Stimulated activated CD4-positive, alpha-beta T cell treated with anti-CD3 and anti-CD28 coated beads, Interleukin-15, amount 100 ng/mL, for 24 hours (primary cell): ENCODE results near the gene SNUPN.
A peak's percentile ranks its signal among the peaks of the same experiment; 100 is the strongest.
"Not testable (repeated sequence)": the region's sequence is repeated elsewhere in the genome, so short reads cannot be mapped to it uniquely, and the experiment has no call there.

Source experiments
- DNase-seq: peaks from one replicate; pipeline ENCODE4 v3.0.0-alpha.2; 2020

The SNUPN gene

DNA sequence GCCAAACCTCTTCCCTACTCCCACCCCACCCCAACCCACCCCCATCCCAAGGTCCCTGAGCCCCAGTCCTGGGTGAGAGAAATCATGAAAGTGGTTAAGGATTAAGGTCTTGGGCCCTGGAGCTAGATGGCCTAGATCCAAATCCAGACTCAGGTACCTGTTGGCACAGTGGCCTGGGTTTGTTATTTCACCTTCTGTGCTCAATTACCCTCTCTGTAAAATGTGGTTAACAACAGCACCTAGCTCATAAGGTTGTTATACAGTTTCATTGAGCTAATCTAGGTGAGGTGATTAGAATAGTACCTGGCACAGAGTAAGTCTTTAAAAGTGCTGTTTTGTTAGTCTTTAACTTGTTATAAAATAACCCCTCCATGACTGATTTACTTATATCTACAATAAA, 6.4 kb upstream of the SNUPN start:
- no peak for DNase-seq

DNA sequence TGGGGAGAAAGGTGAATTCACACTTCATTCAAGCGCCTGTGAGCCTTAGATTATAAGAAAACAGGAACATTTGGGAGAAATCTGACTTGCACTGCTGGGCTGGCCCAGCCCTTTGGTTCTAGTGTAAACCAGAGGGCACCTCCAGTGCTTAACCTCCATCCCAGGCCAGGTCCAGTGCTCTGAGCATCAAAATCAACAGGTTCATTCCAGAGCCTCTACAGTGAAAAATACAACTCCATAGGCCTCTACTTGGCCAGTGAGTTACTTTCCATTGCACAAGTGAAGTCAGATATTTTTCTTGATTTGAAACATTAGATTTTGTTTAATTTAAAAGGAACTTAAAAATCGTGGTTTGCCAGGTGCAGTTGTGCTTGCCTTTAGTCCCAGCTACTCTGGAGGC, 3.0 kb downstream of the SNUPN start:
- no peak for DNase-seq

DNA sequence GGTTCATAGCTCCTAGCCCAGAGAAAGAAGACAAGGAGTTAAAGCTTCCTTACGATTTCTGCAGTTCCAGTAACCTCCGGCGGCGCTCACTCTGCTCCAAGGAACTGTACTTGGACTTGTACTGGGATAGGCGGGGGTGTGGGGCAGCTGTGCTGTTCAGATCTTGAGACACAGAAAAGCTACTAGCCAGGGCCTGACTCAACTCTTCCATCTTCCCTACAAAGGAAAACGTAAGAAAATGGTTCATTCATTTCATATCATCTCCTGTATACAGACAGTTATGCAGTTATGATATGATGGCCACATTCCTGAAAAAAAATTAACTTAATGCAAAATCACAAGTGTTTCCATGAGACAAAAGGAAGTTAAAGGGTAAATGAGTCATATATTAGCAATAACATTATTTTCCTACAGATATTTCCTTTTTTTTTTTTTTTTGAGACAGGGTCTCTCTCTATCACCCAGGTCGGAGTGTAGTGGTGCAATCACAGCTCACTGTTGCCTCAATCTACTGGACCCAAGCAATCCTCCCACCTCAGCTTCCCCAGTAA, 4.6 kb downstream of the SNUPN start:
- DNase-seq: peak; percentile 49

DNA sequence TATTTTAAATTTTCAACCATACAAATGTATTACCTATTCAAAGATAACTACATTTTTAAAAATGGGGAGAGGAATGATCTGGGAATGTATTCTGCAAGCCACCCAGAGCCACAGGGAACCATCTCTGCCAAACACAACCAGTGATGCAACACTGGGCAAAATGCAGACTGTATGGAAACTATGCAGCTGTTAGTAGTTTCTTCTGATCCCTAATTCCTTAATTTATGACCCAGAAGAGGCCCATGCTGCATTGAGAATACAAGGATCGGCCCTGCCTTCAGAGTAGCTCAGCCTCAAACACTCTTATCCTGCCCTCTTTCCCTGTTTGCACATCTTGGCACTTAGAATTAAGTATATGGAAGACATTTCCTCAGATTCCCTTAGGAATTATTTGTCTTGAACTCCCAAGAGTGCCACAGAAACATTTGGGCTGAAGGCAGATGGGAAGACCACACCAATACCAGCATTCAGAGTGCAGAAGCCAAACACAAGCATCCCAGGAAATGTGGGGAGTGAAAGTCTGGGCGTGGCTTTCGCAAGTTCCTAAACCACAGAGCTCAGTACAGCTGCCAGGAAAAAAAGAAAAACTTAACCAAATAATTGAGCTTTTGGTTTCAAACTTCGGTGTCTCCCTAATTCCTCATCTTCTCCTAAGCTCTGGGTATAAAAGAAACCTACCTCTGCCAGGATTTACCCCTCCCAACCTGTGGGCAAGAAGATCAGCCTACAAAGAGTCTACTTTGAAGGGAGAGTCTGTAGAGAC, 5.3 kb downstream of the SNUPN start:
- no peak for DNase-seq

DNA sequence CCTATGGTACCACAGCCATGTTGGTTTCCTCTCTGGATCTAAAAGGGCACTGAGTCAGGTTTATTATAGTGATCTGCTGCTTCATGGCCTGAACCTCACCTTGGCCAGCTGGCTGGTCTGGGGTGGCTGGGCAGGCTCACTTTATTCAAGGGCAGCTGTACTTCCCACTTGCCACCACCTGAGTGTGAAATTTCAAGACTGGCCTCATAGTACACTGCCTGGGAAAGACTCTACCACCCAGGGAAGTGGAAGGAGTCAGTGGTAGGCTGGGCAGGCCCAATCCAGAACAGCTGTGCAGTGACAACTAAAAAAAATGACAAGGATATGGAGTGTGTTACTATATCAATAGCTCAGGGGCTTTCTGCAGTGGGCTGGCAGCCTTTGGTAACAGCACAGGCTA, 8.8 kb downstream of the SNUPN start:
- no peak for DNase-seq

DNA sequence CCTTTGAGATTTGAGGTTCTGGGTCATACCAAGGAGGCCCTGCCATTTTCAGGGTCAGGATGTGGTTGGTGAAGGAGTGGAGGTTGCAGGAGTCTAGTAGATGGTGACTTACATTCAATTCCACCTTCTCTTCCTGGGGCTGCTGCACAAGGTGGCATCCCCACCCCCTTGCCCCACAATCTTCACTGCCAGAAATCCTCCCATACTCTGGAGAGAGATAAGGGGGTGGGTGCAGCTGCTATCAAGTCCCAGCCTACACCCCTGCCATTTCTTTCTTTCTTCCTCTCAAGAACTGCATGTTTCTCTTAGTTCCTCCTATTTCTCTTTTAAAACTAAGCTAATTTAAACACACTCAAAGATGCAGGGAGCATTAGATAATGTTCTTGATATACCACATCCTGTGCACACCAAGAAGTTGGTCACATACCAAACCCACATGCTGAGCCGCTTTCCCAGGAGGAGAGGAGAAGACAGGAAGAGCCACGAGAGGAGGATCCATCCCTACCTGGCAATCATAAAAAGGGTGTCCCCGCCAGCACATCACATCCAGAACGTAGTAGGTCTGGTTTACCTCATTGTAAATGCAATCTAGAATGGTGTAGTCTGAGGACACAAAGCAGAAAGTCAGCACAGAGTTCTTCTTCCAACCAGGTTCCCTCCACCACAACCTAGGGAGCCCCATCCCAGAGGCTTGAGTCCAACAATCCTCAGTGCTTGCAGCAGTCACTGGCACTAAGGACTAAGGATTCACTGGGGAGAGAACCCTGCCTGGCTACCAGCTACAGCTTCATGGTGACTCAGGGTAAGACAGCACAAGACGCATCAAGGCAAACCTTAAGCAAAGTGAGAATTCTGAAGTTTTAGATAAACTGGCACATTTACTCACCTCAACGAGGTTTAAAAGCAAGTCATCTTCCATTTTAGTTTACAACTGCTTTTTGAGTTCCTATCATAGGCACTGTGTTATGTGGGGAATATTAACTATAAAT, 18.5 kb downstream of the SNUPN start:
- DNase-seq: no peak

DNA sequence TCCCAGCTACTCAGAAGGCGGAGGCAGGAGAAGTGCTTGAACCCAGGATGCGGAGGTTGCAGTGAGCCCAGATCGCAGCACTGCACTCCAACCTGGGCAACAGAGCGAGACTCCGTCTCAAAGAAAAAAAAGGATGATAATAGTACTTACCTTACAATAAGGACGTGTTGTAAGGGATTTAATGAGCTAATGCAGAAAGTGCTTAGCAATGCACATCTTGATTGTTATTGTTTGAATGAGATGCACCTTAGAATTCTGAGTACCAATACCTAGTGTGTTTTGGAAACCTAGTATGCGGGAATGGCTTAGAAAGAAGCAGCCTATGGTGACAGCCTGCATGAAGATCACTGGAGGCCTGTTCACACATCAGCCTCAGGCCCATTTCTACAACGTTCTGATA, 19.5 kb downstream of the SNUPN start:
- no peak for DNase-seq

DNA sequence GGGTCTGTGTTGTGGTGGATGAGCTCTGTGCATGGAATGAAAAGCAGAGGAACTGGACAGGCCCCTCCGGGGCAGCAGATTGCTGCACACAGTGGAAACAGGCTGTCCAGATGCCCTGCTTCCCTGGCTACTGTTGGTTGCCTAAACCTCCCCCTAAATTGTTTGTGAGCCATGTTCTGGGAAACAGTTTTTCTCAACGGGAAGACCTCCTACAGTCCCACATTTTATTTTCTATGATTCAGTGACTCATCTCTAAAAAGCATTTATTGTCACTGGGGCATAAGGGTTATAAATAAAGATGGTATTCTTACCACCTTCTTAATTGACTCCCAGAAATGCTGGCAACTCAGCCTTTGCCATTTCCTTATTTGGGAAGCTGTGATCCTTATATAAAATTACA, 26.1 kb downstream of the SNUPN start:
- no peak for DNase-seq

DNA sequence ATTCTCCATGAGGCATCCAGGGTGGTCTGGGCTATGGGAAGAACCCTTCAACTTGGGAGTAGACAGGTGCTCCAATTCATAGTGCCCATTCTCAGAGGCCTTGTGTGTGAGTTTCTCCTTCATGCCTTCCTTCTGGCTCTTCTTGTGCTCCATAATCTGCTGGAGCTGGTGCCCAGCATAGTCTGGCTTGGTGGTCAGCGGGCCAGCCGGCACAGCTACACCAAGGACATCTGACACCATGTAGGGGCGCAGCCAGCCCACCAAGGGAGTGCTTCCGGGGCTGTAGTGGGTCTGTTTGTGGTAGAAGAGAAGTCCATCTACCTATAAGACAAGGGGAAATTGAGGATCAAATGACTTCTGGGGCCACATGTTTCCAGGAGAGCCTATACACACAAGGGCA, 27.2 kb downstream of the SNUPN start:
- DNase-seq: no peak

DNA sequence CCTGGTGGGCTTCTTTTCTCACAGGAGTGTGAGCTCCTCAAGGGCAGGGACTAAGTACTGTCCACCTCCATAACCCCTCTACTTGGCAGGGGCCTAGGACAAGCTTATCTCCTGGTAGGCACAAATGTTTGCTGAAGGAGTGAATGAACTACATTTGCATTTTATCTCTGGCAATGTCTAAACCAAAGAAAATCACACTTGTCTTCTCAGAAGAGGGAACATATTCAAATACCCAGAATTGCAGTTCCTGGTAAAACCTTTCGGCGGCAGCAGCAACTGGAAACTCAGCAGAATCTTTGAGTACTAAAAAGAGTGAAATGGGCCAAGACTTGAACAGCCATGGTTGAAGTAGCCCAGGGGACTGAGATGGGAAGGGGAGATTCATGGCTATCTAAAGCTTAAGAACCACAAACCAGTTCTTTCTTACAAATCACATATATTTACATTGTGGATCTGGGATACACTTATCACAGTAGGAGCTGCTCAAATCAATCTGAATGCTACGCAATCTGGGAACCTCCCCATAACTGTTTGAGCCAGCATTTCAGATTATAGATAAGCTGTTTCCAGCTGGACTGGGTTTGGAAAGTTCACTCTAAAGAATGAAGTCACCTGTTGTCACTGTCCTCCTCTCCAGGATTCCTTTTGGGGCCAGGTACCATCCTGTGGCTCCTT, 27.7 kb downstream of the SNUPN start:
- DNase-seq: peak; percentile 35

DNA sequence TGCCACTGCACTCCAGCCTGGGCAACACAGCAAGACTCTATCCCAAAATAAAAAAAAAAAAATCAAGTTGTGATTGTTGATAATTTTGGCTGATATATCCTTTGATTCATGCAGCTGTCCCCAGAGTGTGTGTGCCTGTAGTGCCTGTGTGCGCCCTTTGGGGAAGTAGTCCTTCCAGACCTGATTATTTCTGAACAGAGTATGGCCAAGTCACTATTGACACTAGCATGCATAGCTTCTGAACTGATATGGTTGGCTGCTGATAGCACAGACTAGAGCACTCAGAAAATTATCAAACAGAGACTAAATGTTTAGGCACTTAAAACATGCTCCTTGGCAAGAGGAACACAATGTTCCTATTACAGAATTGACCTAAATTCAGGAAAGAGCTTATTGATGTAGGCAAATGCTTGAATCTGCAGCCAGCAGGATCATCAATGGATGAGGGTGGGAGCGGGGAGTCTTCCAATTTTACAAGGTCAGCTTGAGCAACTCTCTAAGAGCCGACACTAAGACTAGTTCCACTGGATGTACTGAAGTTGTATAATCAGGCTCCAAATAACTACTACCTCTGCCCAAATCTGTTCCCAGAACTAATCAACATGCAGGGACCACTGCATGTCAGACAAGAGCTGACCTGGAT, 28.7 kb downstream of the SNUPN start:
- DNase-seq: no peak

DNA sequence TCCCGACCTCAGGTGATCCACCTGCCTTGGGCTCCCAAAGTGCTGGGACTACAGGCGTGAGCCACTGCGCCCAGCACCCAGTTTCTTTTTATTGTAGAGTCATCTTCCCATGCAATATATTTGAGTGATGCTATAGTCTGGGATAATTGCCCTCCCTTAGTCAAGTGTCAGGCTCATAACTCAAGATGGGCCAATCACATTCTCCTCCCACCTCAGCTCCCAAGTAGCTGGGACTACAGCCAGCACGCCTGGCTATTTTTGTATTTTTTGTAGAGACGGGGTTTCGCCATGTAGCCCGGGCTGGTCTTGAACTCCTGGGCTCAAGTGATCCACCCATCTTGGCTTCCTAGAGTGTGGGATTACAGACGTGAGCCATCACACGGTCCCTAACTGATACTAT, 31.2 kb downstream of the SNUPN start:
- DNase-seq: no peak

DNA sequence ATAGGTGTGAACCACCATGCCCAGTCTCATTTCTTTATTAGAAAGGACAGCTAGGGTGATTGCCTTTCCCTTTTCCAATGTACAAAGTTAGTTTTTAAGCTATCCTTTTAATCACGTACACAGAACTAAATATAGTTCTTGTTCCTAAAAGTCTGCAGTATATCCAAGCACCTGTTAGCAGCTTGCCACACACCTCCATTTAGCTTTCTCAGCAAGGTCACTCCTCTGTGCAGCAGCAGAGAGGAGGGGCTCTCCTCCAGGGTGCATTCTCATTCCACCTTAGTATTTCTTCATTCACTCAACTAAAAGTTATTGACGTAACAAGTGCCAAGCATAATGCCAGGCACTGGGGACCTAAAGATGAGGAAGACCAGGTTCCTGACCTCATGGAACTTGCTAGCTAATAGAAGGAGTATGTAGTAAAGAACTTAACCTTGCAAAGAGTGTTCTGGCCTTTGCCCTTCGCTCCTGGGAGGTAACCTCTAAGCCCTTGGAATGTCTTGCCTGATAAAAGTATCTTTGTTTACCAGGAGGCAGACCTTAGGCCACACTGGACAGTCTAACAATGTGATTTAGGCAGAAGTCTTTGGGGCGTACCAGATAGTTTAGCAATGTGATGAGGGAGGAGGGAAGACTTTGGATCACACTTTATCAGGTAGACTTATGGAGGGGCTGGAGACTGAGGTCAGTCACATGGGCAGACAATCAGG, 33.7 kb downstream of the SNUPN start:
- no peak for DNase-seq

DNA sequence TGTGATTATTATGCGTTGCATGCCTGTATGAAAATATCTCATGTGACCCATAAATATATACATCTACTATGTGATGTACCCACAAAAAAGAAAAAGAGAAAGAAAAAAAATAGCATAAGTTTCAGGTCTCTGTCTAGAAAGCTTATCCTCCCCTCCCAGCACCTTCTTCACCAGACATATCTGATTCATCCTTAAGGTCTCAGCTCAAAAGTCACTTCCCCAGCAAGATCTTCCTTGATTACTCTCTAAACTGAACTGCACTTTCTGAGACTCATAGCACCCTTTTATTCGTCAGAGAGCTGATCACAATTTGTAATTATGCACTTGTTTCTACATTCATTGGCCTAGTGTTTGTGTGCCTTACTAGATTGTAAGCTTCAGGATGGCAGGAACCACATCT, 35.3 kb downstream of the SNUPN start:
- no peak for DNase-seq

DNA sequence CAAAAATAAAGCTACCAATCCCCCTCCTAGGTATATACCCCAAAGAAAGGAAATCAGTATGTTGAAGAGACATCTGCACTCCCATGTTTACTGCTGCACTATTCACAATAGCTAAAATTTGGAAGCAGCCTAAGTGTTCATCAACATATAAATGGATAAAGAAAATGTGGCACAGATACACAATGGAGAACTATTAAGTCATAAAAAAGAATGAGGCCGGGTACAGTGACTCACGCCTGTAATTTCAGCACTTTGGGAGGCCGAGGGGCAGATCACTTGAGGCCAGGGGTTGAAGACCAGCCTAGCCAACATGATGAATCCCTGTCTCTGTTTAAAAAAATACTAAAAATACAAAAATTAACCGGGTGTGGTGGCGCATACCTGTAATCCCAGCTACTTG, 36.5 kb downstream of the SNUPN start:
- no peak for DNase-seq

DNA sequence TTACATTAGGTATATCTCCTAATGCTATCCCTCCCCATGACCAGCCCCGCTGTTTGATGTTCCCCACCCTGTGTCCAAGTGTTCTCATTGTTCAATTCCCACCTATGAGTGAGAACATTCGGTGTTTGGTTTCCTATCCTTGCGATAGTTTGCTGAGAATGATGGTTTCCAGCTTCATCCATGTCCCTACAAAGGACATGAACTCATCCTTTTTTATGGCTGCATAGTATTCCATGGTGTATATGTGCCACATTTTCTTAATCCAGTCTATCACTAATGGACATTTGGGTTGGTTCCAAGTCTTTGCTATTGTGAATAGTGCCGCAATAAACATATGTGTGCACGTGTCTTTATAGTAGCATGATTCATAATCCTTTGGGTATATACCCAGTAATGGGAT, 39.1 kb downstream of the SNUPN start:
- DNase-seq: not testable (repeated sequence)

DNA sequence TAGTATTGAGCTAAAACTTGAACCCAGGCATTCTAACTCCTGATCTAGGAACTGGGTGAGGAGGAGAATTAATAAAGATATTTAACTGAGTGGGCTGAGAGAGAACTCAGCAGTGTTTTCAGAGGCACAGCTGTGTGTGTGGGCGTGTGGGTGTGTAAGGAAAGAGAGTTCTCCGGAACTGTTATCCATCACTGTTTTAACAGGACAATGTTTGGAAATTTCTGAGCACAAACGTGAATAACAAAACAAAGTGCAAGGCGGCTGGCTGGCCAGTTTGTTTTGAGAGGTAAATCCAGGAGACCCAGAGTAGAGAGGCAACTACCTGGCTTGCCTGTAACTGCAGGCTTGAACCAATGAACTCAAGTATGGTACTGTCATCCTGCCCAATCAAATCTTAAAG, 41.4 kb downstream of the SNUPN start:
- no peak for DNase-seq

DNA sequence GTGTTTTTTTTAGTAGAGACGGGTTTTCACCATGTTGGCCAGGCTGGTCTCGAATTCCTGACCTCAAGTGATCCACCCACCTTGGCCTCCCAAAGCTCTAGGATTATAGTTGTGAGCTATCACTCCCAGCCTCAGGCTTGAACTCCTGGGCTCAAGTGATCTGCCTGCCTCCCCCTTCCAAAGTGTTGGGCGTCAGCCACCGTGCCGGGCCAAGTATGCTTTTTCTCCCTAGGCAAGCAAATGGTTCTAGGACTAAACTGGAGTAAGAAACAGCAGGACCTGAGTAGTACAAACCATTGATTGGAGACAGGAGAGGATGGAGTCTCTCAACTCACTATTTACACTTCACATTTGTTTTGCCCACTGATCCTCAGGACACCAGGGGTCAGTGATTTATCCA, 41.8 kb downstream of the SNUPN start:
- DNase-seq: no peak

DNA sequence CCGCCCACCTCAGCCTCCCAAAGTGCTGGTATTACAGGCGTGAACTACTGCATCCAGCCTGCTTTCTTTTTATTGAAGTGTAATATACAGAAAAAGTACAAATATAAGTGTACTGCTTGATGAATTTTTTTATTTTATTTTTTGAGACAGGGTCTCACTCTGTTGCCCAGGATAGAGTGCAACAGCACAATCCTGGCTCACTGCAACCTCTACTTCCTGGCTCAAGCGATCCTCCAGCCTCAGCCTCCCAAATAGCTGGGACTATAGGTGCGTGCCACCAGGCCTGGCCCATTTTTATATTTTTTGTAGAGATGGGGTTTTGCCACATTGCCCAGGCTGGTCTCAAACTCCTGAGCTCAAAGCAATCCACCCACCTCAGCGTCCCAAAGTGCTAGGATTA, 42.6 kb downstream of the SNUPN start:
- not testable (repeated sequence) for DNase-seq

DNA sequence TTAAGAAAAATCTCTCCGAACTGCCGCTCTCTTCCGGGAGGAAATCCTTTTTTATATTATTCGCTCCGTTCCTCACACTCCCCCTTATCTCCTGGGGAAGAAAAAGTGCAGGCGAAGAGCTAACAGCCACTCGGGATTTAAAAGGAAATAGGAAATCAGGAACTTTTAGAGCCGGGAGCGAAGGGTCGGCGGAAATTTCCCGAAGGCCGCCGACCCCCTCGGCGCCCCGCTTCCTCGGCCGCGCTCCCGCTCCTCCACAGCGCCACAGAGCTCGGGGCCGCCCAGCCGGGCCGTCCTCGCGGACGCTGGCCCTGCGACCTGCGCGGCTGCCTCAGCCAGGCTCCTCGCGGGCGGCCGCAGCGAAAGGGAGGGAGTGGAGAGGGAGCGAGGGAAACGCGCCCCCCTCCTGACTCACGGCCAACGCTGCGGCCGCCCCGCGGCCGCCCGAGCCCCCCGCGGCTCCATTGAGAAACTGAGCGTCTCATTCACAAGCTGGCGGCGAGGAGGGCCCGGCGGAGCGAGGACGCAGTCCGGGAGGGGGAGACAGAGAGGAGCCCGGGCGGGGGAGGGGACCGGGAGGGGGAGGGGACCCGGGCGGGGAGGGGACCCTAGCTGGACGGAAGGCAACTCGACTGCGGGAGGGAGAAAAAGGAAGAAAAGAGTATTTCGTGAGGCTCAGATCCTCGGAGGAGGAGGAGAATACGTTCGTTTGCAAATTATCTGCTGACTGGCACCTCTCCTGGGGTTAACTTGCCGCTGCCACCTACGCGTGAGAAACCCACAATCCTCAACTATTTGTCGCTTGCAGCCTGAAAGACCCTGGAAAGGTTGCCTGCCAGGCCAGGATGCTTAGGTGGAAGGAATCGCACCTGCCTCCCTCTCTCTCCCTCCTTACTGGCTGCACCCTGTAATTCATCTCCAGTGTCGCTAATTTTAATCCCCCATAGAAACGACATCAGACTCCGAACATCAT, 46.3 kb downstream of the SNUPN start, which contains the start of gene PTPN9:
Gene PTPN9, minus strand, starts transcription at position 368 of the 973 bp plus-strand sequence. CDS start 539 bp downstream, outside the sequence.
- DNase-seq: peak; percentile 79
